Measurements from ENCODE around the gene TGFA. TPM values are rescaled to one million over a fixed set of nuclear protein-coding genes. Genes with fewer than 3 reads are reported as not detected.

TGFA gene
- total and polyA plus RNA-seq, 10 of the 15 experiments (the other 5 are each of a cell fraction or from before 2014, with no cell fraction given) = 0.03 to 0.23 TPM; not detected in 8

DNA sequence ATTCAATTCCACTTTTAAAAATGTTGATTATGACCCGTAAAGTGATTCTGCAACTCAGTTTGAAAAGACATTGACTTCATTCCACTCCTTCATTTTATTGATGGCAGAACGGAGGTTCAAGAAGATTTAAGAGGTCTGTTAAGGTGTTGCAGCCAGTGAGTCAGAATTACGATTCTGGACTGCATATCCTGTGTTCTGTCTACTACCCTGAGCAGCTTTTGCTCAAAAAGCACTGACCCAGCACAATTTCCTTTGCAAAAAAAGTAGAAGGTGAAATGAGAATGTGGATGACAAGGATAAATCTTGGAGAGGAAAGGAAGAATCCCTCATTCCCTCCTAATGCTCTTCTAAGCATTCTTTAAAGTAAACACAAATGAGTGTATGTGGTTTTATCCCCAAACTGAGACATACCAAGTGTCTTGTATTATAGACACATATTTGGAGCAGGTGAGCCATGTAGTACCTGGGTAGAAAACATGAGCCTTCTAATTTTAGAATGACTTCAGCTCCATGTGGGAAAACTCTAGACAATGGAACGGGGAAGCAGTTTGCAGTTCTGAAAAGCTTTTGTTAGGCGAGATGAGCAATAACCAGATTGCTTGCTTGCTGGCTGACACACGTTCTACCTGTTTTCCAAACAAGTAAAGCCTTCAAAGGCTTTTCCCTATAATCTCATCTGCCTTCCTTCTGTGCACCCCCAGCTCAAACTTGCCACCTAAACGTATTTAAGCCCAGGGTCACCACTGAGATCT is 44.7 kb downstream of the TGFA start:
- ChIA-PET RAD21 (ENCODE audit: unreplicated experiment) (no interaction called here), POLR2A (no interaction called here), CTCF (no interaction called here), SMC1A (ENCODE audit: uncharacterized antibody, unreplicated experiment) (interaction anchor here (1.1 kb wide), 1 partner anchor 14 kb away, joined by 3 read pairs; no protein-coding TSS in a partner anchor)
- H3K27ac ChIP-seq (ENCODE audit: control insufficient read depth, insufficient read depth) = no peak overlapping the region
- BruUV-seq (replicated peaks) = no TSS peak
- in situ Hi-C loops (cut with MboI) (no loop called here), intact Hi-C loops (cut with micrococcal nuclease; ENCODE audit: unreplicated experiment) (no loop called here)
- DNase-seq (ENCODE audit: low read depth, low spot score) (no peak), FAIRE-seq (no peak), ATAC-seq (no peak)
- no peaks in the 10 kb centered on the region for H4K20me1 ChIP-seq (ENCODE audit: control insufficient read depth, insufficient read depth)
- no peak overlapping the region for H2AFZ ChIP-seq (ENCODE audit: control insufficient read depth, low read depth, low read length)
- no peak for TF ChIP-seq SMC3 (IDR thresholded peaks at IDR 0.05; ENCODE audit: borderline replicate concordance, low read length)
- peaks cover 0 to 2% of the 10 kb centered on the region in 2 experiments; a peak in 1 of 4 replicates for H3K27me3 ChIP-seq (replicated peaks in 1 of 2; ENCODE audit: control insufficient read depth in 2 of 2, insufficient read depth in 2 of 2, low read length in 1 of 2)
- H3K36me3 ChIP-seq (ENCODE audit: control insufficient read depth in 2 of 2, insufficient read depth in 2 of 2, low read length in 1 of 2) = no peaks in the 10 kb centered on the region
- no peaks in the 10 kb centered on the region for H3K9me3 ChIP-seq (replicated peaks; ENCODE audit: control insufficient read depth, insufficient read depth, low read length)
- no peak overlapping the region for H3K4me2 ChIP-seq (ENCODE audit: control insufficient read depth, insufficient read depth)
- WGBS (ENCODE audit: insufficient coverage, insufficient replicate concordance, low lambda C conversion rate, missing lambda C conversion rate) = 18% methylated on average over 7 of the region's 7 CpGs
- H3K79me2 ChIP-seq (ENCODE audit: control insufficient read depth, insufficient read depth, low read length) = no peaks in the 10 kb centered on the region
- H3K4me1 ChIP-seq (ENCODE audit: control insufficient read depth, insufficient read depth, low read length) = no peaks in the 10 kb centered on the region
- H3K9ac ChIP-seq (ENCODE audit: control insufficient read depth, insufficient read depth, low read length) = no peak overlapping the region
- H3K4me3 ChIP-seq = no peak overlapping the region

DNA sequence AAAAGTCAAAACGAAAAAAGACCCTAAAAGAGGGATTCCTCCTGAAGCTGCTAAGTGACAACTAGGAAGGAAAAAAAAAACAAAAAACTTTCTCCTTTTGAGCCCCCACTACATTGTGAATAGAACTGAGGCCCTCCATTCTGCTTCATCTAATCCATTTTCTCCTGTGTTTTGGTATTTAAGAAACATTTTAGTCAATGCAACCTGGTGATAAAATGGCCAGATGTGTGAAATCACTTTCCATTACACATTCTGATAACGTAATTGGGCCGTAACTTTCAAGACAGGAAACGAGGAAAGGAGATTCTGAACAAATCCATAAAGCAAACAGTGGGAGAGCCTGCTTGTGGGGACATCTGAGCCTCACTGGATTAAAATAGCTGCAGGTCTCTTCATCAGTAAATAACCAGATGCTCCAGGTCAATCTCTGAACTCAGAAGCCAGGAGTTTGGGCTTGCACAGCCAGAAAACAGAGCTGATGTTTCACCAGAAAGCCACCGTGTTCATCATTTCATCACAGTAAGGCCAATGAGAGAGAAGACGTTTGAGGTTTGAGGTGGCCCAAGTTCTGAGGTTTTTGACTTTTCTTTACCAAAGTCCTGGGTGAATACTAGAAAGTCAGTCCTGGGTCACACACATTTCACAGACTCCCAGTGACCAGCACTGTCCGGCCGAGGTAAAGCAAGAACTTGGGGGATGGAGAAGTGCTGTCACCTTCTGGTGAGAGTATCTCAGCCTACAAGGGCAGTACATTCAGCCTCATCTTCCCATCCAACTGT is 47.8 kb downstream of the TGFA start:
- H3K27ac ChIP-seq (ENCODE audit: control insufficient read depth, insufficient read depth) = no peak overlapping the region
- BruUV-seq (replicated peaks) = no TSS peak
- H2AFZ ChIP-seq (ENCODE audit: control insufficient read depth, low read depth, low read length) = no peak overlapping the region
- H3K4me1 ChIP-seq (ENCODE audit: control insufficient read depth, insufficient read depth, low read length) = no peaks in the 10 kb centered on the region
- in situ Hi-C loops (cut with MboI) (no loop called here), intact Hi-C loops (cut with micrococcal nuclease; ENCODE audit: unreplicated experiment) (no loop called here)
- FAIRE-seq (no peak), ATAC-seq (no peak), DNase-seq (ENCODE audit: low read depth, low spot score) (no peak)
- H4K20me1 ChIP-seq (ENCODE audit: control insufficient read depth, insufficient read depth) = no peaks in the 10 kb centered on the region
- no peaks in the 10 kb centered on the region for H3K9me3 ChIP-seq (replicated peaks; ENCODE audit: control insufficient read depth, insufficient read depth, low read length)
- WGBS (ENCODE audit: insufficient coverage, insufficient replicate concordance, low lambda C conversion rate, missing lambda C conversion rate) = 48% methylated on average over 8 of the region's 8 CpGs
- ChIA-PET POLR2A (no interaction called here), CTCF (no interaction called here), SMC1A (ENCODE audit: uncharacterized antibody, unreplicated experiment) (no interaction called here), RAD21 (ENCODE audit: unreplicated experiment) (no interaction called here)
- H3K27me3 ChIP-seq (replicated peaks in 1 of 2; ENCODE audit: control insufficient read depth in 2 of 2, insufficient read depth in 2 of 2, low read length in 1 of 2) = peaks cover 0 to 2% of the 10 kb centered on the region in 2 experiments; a peak in 2 of 4 replicates
- H3K4me2 ChIP-seq (ENCODE audit: control insufficient read depth, insufficient read depth) = no peak overlapping the region
- no peaks in the 10 kb centered on the region for H3K79me2 ChIP-seq (ENCODE audit: control insufficient read depth, insufficient read depth, low read length)
- H3K36me3 ChIP-seq (ENCODE audit: control insufficient read depth in 2 of 2, insufficient read depth in 2 of 2, low read length in 1 of 2) = no peaks in the 10 kb centered on the region
- no peak overlapping the region for H3K4me3 ChIP-seq
- no peak overlapping the region for H3K9ac ChIP-seq (ENCODE audit: control insufficient read depth, insufficient read depth, low read length)
- TF ChIP-seq, protein P1, sequence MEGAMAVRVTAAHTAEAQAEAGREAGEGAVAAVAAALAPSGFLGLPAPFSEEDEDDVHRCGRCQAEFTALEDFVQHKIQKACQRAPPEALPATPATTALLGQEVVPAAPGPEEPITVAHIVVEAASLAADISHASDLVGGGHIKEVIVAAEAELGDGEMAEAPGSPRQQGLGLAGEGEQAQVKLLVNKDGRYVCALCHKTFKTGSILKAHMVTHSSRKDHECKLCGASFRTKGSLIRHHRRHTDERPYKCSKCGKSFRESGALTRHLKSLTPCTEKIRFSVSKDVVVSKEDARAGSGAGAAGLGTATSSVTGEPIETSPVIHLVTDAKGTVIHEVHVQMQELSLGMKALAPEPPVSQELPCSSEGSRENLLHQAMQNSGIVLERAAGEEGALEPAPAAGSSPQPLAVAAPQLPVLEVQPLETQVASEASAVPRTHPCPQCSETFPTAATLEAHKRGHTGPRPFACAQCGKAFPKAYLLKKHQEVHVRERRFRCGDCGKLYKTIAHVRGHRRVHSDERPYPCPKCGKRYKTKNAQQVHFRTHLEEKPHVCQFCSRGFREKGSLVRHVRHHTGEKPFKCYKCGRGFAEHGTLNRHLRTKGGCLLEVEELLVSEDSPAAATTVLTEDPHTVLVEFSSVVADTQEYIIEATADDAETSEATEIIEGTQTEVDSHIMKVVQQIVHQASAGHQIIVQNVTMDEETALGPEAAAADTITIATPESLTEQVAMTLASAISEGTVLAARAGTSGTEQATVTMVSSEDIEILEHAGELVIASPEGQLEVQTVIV (IDR thresholded peaks at IDR 0.05; ENCODE audit: borderline replicate concordance, partially characterized antibody) = no peak
- no peak for TF ChIP-seq BMI1 (IDR thresholded peaks at IDR 0.05; ENCODE audit: borderline replicate concordance)
- no peak for TF ChIP-seq ZNF24 (IDR thresholded peaks at IDR 0.05)
- no peak for TF ChIP-seq IKZF2 (IDR thresholded peaks at IDR 0.05)
- TF ChIP-seq JUND (IDR thresholded peaks at IDR 0.05; ENCODE audit: low read depth, low read length) = no peak
- no peak for TF ChIP-seq PAX8 (IDR thresholded peaks at IDR 0.05)
- no peak for TF ChIP-seq KDM1A (IDR thresholded peaks at IDR 0.05; ENCODE audit: borderline replicate concordance)
- no peak for TF ChIP-seq SMAD5 (IDR thresholded peaks at IDR 0.05; ENCODE audit: low read depth)
- TF ChIP-seq ZBED1 (IDR thresholded peaks at IDR 0.05; ENCODE audit: borderline replicate concordance) = no peak
- no peak for TF ChIP-seq CEBPB (IDR thresholded peaks at IDR 0.05; ENCODE audit: borderline replicate concordance in 1 of 2, low read depth in 2 of 2, low read length in 2 of 2)
- TF ChIP-seq WRNIP1 (IDR thresholded peaks at IDR 0.05; ENCODE audit: borderline replicate concordance, low read depth, low read length) = no peak
